K562 (cell line): ENCODE results near the gene DCTN2. TPM values are rescaled to one million over a fixed set of nuclear protein-coding genes. Genes with fewer than 3 reads are reported as not detected.

Experiments used
- ATAC-seq: fragments of 200-7000 bp; cut with Tn5 transposase; 3 replicates; pipeline ENCODE4 v1.9.1; 2020; ENCODE audit warnings: moderate library complexity
- BruUV-seq: library from RNA; stranded (reverse); fragments of 400-500 nt; replicated peaks from 2 replicates; lab custom pipeline; 2021; lab: Mats Ljungman, UMichigan
- CTCF ChIA-PET: fragments of 300-600 bp; formaldehyde crosslinking; extraction: SDS; loops from one replicate; lab custom pipeline; 2021; ENCODE audit warnings: low intra/inter-chr PET ratio; lab: Yijun Ruan, JAX
- POLR2A ChIA-PET: fragments of 300-600, 350-650 bp; sonication (Branson Sonifier 250); formaldehyde crosslinking; extraction: SDS; loops from one replicate; lab custom pipeline; 2021; ENCODE audit warnings: antibody characterized with exemption, inconsistent platforms; lab: Yijun Ruan, JAX
- DNase-seq, 4 experiments: peaks; one replicate each; pipeline versions ENCODE4 v3.0.0 to v3.0.0-alpha.2; 2011 to 2018; ENCODE audit warnings: low spot score in 3 of 4, mixed read lengths in 3 of 4; ENCODE audit errors: extremely low read depth in 1 of 4
- FAIRE-seq: peaks from 2 replicates; lab custom pipeline; 2011; peaks lifted over from hg19 to GRCh38; lab: Jason Lieb, UNC
- H2AFZ ChIP-seq: 2 replicates; pipeline ENCODE4 v1.6.0; 2011; ENCODE audit warnings: low read depth, low read length, control low read depth, inconsistent platforms
- H3K27ac ChIP-seq: fragments of 200-600 bp; 3 replicates; pipeline ENCODE4 v1.8.0; 2011; ENCODE audit warnings: low read depth, mild to moderate bottlenecking, control low read depth, inconsistent platforms, low read length, moderate library complexity, mixed read lengths; ENCODE audit errors: extremely low read depth
- H3K27me3 ChIP-seq, 2 experiments: fragments of 300-600 bp in 1 of 2; 2 replicates in 1 of 2; 3 replicates in 1 of 2; pipeline versions ENCODE4 v1.6.0 to v1.8.0; 2011; ENCODE audit warnings: inconsistent platforms in 2 of 2, low read length in 2 of 2, mild to moderate bottlenecking in 1 of 2, mixed read lengths in 1 of 2, moderate library complexity in 1 of 2; ENCODE audit not compliant: control insufficient read depth in 2 of 2, insufficient read depth in 2 of 2
- H3K36me3 ChIP-seq: fragments of 300-600 bp; 3 replicates; pipeline ENCODE4 v1.8.0; 2011; ENCODE audit warnings: mild to moderate bottlenecking, low read length, inconsistent platforms; ENCODE audit not compliant: control insufficient read depth, insufficient read depth
- H3K4me1 ChIP-seq, 2 experiments: fragments of 200-600 bp in 1 of 2; replicated peaks in 1 of 2; 2 replicates in 1 of 2; 3 replicates in 1 of 2; pipeline versions ENCODE4 v1.5.1 to v1.8.0; 2011; ENCODE audit warnings: inconsistent platforms in 2 of 2, low read length in 2 of 2, mild to moderate bottlenecking in 1 of 2, mixed read lengths in 1 of 2, moderate library complexity in 1 of 2; ENCODE audit not compliant: control insufficient read depth in 2 of 2, insufficient read depth in 2 of 2
- H3K4me2 ChIP-seq: 2 replicates; pipeline ENCODE4 v1.6.1; 2011; ENCODE audit warnings: low read length, control low read depth, inconsistent platforms, mixed read lengths; ENCODE audit not compliant: insufficient read depth
- H3K4me3 ChIP-seq: fragments of 200-600 bp; sonication (generic), shearing (Covaris generic); 2 replicates; pipeline ENCODE4 v1.5.1; 2016; ENCODE audit warnings: control low read depth, inconsistent platforms
- H3K79me2 ChIP-seq: fragments of 200-600 bp; 3 replicates; pipeline ENCODE4 v1.8.0; 2011; ENCODE audit warnings: low read length, inconsistent platforms; ENCODE audit not compliant: control insufficient read depth, insufficient read depth
- H3K9ac ChIP-seq, 2 experiments: 2 replicates each; pipeline versions ENCODE4 v1.6.0 to v1.6.1; 2011; ENCODE audit warnings: low read depth in 2 of 2, low read length in 2 of 2, control low read depth in 1 of 2, inconsistent platforms in 1 of 2, mild to moderate bottlenecking in 1 of 2, mixed read lengths in 1 of 2; ENCODE audit not compliant: insufficient read depth in 1 of 2
- H3K9me1 ChIP-seq: one replicate; pipeline ENCODE4 v1.6.0; 2011; ENCODE audit warnings: inconsistent platforms, mild to moderate bottlenecking, low read length, moderate library complexity; ENCODE audit not compliant: control insufficient read depth, insufficient read depth
- H3K9me3 ChIP-seq: replicated peaks from 2 replicates; pipeline ENCODE4 v1.5.1; 2011; ENCODE audit warnings: low read depth, low read length, inconsistent platforms; ENCODE audit not compliant: control insufficient read depth, insufficient read depth
- H4K20me1 ChIP-seq: replicated peaks from 2 replicates; pipeline ENCODE4 v1.6.1; 2011; ENCODE audit warnings: low read length, inconsistent platforms, mixed read lengths; ENCODE audit not compliant: control insufficient read depth, insufficient read depth
- CHD1 ChIP-seq: fragments of 200-600 bp; sonication (generic); IDR thresholded peaks from one replicate; pipeline ENCODE4 v1.6.1; 2012; ENCODE audit warnings: mild to moderate bottlenecking, moderate library complexity, low read length, inconsistent platforms
- DNMT1 ChIP-seq: fragments of 450-650 bp; IDR thresholded peaks from 2 replicates; pipeline ENCODE4 v1.6.1; 2016; ENCODE audit warnings: antibody characterized with exemption, mild to moderate bottlenecking
- GABPA ChIP-seq: fragments of 200-800 bp; sonication (Bioruptor generic); conservative IDR thresholded peaks from 2 replicates; pipeline ENCODE4 v1.6.1; 2016; ENCODE audit warnings: low read depth, missing genetic modification characterization, missing compliant biosample characterization
- ILF3 ChIP-seq: fragments of 450-650 bp; IDR thresholded peaks from 2 replicates; pipeline ENCODE4 v1.6.1; 2018; ENCODE audit warnings: antibody characterized with exemption, mild to moderate bottlenecking, moderate library complexity, borderline replicate concordance
- LARP7 ChIP-seq: fragments of 450-650 bp; IDR thresholded peaks from 2 replicates; pipeline ENCODE4 v1.6.1; 2016
- MIER1 ChIP-seq: fragments of 450-650 bp; IDR thresholded peaks from 2 replicates; pipeline ENCODE4 v1.6.1; 2016; ENCODE audit warnings: antibody characterized with exemption, mild to moderate bottlenecking, low read depth
- NCOA4 ChIP-seq: fragments of 450-650 bp; IDR thresholded peaks from 2 replicates; pipeline ENCODE4 v1.6.1; 2018; ENCODE audit warnings: mild to moderate bottlenecking; ENCODE audit not compliant: partially characterized antibody
- NFATC3 ChIP-seq: fragments of 450-650 bp; IDR thresholded peaks from 2 replicates; pipeline ENCODE4 v1.6.1; 2017; ENCODE audit warnings: mild to moderate bottlenecking
- WGBS: fragments of 100-300 bp; shearing (Covaris generic); methylation state at CpG from one replicate; pipeline ENCODE4 v1.1.6; 2016; ENCODE audit warnings: low coverage, mixed read lengths; ENCODE audit not compliant: insufficient coverage; ENCODE audit errors: missing lambda C conversion rate; 5-methylcytosine and 5-hydroxymethylcytosine counted together
- in situ Hi-C: fragments of 300-500 bp; cut with MboI; formaldehyde crosslinking; loops from 4 replicates; pipeline ENCODE4 v1.15.0; 2018; ENCODE audit warnings: inconsistent platforms, mixed read lengths
- intact Hi-C: fragments of 100-400 bp; cut with micrococcal nuclease; formaldehyde crosslinking; loops from 2 replicates; pipeline ENCODE4 v1.14.2; 2022
- polyA plus RNA-seq, 8 experiments: library from polyadenylated mRNA; depleted of rRNA in 4 of 8; stranded (reverse) in 5 of 8; unstranded in 3 of 8; fragments of >200 nt; fragmentation: Nextera tagmentation in 2 of 8; fragmentation: Illumina TruSeq in 1 of 8; extraction: Ambion mirVana in 2 of 8; extraction: Trizol in 1 of 8; gene quantifications; 2 replicates each; pipeline versions ENCODE4 v1.2.1 to v1.2.3, GENCODE V29; 2011 to 2014; ENCODE audit warnings: inconsistent platforms in 1 of 8, missing spikeins in 1 of 8
- total RNA-seq, 7 experiments: library from RNA; depleted of rRNA in 6 of 7; stranded (reverse); fragments of >200 nt in 6 of 7; fragmentation: Illumina TruSeq in 2 of 7; extraction: Trizol in 2 of 7; gene quantifications; 2 replicates each; pipeline versions ENCODE4 v1.2.1 to v1.2.3, GENCODE V29; 2011 to 2021; ENCODE audit warnings: low replicate concordance in 1 of 7
- TF ChIP-seq, protein P1 (sequence below): fragments of 450-650 bp; formaldehyde crosslinking; IDR thresholded peaks from 2 replicates; pipeline ENCODE4 v1.4.0; 2022; ENCODE audit warnings: missing genetic modification characterization
- TF ChIP-seq, protein P2 (sequence below): sonication (generic); IDR thresholded peaks from 2 replicates; pipeline ENCODE4 v1.6.1; 2016

The DCTN2 gene
- total and polyA plus RNA-seq, 9 of the 15 experiments (the other 6 are each of a cell fraction or from before 2014, with no cell fraction given): 43.6 to 270 (median 125) TPM

DNA sequence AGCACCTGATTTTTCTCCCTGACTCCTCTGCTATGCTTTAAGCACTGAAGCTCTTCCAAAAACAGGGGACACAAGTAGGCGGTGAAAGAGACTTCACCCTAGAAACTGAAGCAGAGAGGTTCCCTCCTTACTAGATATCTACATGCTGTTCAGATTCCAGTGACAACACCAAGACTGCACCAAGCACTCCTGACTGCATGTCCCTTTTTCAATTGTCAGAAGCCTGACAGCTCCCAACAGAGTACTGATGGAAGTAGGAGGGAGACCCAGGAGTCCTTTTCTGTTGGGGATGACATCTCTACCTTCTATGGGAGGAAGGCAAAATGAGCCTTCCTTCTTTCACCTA lies 10.4 kb downstream of the DCTN2 start:
- in situ Hi-C loops: no loop called here
- intact Hi-C loops: no loop called here
- BruUV-seq: no TSS peak
- no peaks in the 10 kb centered on the region for H4K20me1 ChIP-seq
- no peak overlapping the region; a peak in 1 of 4 replicates for H3K9ac ChIP-seq
- CTCF ChIA-PET: no interaction called here
- FAIRE-seq: no peak
- H3K27ac ChIP-seq: no peak overlapping the region; the same call in 2 of the 3 replicates
- TF ChIP-seq ILF3: 0 out of 2 replicates have a peak, but pooled peaks have one; percentile 25
- TF ChIP-seq LARP7: no peak
- TF ChIP-seq, all 486 proteins: peak for 1
- Histone ChIP-seq H3K4me1 (peaks cover 17 to 42% of the 10 kb centered on the region in 2 experiments), H3K9me1 (no peaks in the 10 kb centered on the region), H3K9me3 (no peaks in the 10 kb centered on the region), H2AFZ (no peak overlapping the region), H3K36me3 (peaks cover 84% of the 10 kb centered on the region), H3K4me3 (no peak overlapping the region), H3K79me2 (peaks cover 29% of the 10 kb centered on the region), H3K27me3 (no peaks in the 10 kb centered on the region), H3K4me2 (no peak overlapping the region)
- no peak for DNase-seq
- WGBS: 83% methylated on average over 1 of the region's 1 CpG
- ATAC-seq: no peak
- POLR2A ChIA-PET: interaction anchor here (0.6 to 12.7 kb wide), 6 partner anchors 9 to 294 kb away, joined by 3 to 225 read pairs (median 6); partner anchors contain the start of genes DCTN2, DDIT3 and MBD6

DNA sequence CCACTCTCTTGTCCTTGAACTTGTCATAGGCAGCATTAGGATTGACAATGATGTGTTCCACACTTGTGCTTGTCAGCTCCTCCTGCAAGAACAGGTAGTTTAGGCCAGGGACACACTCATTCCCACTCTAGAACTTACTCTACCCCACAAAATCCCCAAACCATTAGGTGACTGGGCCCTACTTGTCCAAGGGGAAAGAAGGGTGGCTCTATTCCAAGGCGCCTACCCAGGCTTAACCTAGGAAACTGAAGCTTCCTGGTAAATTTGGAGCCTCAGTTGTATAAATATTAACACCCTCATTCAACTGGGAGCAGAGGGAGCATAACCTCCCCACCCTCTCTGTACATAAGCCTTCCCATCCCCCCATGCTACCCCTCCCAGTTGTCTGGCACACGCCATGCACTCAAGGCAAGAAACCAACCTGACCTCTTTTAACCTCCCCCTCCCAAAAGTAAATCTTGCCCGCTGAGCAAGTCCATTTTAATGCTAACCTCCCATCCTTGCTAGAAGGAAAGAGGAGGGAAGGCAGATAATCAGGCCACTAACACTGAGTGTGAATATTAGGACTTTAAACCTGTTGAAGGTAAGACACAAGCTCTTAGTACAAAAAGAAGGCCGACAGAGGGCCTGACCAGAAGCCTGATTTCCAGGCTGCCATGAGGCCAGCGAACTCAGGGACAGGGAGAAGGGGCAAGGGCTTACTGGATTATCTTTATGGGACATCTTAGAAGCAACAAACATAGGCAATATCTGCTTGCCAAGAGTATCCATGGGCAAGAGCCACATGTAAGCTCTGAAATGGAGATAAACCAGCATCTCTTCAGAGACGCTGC lies 11.0 kb downstream of the DCTN2 start:
- no peak overlapping the region for H3K4me2 ChIP-seq
- no peak for FAIRE-seq
- H2AFZ ChIP-seq: no peak overlapping the region
- ATAC-seq: no peak
- no TSS peak for BruUV-seq
- peaks cover 17 to 36% of the 10 kb centered on the region in 2 experiments for H3K4me1 ChIP-seq
- H3K79me2 ChIP-seq: peaks cover 23% of the 10 kb centered on the region
- H3K9me3 ChIP-seq: no peaks in the 10 kb centered on the region
- in situ Hi-C loops (no loop called here), intact Hi-C loops (no loop called here)
- no peaks in the 10 kb centered on the region for H4K20me1 ChIP-seq
- no peak for TF ChIP-seq MIER1
- TF ChIP-seq, protein P1, sequence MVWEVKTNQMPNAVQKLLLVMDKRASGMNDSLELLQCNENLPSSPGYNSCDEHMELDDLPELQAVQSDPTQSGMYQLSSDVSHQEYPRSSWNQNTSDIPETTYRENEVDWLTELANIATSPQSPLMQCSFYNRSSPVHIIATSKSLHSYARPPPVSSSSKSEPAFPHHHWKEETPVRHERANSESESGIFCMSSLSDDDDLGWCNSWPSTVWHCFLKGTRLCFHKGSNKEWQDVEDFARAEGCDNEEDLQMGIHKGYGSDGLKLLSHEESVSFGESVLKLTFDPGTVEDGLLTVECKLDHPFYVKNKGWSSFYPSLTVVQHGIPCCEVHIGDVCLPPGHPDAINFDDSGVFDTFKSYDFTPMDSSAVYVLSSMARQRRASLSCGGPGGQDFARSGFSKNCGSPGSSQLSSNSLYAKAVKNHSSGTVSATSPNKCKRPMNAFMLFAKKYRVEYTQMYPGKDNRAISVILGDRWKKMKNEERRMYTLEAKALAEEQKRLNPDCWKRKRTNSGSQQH (CRISPR knock-in tag): no peak
- no peak for TF ChIP-seq NCOA4
- TF ChIP-seq CHD1: no peak
- no peak for TF ChIP-seq NFATC3
- TF ChIP-seq GABPA (tag): no peak
- TF ChIP-seq, protein P2, sequence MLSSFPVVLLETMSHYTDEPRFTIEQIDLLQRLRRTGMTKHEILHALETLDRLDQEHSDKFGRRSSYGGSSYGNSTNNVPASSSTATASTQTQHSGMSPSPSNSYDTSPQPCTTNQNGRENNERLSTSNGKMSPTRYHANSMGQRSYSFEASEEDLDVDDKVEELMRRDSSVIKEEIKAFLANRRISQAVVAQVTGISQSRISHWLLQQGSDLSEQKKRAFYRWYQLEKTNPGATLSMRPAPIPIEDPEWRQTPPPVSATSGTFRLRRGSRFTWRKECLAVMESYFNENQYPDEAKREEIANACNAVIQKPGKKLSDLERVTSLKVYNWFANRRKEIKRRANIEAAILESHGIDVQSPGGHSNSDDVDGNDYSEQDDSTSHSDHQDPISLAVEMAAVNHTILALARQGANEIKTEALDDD: no peak
- TF ChIP-seq DNMT1: no peak
- no peak overlapping the region for H3K4me3 ChIP-seq
- ChIA-PET CTCF (no interaction called here), POLR2A (interaction anchor here (0.6 to 12.7 kb wide), 7 partner anchors 8 to 546 kb away, joined by 3 to 225 read pairs (median 4); partner anchors contain the start of genes DCTN2, DDIT3 and MBD6)
- no peaks in the 10 kb centered on the region for H3K27me3 ChIP-seq
- H3K9ac ChIP-seq: no peak overlapping the region; a peak in 1 of 4 replicates
- H3K36me3 ChIP-seq: peaks cover 84% of the 10 kb centered on the region
- no peaks in the 10 kb centered on the region for H3K9me1 ChIP-seq
- H3K27ac ChIP-seq: no peak overlapping the region; the same call in 2 of the 3 replicates
- DNase-seq: no peak
- WGBS: 70% methylated on average over 6 of the region's 6 CpGs
